ENCODE data around the gene LAMC3.

Gene LAMC3

DNA sequence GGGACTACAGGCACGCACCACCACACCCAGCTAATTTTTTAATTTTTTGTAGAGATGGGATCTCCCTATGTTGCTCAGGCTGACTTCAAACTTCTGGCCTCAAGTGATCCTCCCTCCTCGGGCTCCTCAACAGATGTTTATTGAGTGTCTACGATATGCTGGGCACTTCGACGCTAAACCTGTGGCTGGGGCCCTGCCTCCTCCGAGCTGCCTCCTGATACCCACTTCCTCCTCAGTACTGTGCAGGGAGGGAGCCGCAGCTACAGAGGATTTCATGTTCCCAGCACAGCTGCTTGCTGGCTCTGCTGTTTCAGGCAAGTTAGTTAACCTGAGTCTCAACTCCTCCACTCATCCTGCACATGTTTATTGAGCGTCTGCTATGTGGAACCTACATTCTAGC is 97.0 kb downstream of the LAMC3 start:
- TF ChIP-seq, protein P1, sequence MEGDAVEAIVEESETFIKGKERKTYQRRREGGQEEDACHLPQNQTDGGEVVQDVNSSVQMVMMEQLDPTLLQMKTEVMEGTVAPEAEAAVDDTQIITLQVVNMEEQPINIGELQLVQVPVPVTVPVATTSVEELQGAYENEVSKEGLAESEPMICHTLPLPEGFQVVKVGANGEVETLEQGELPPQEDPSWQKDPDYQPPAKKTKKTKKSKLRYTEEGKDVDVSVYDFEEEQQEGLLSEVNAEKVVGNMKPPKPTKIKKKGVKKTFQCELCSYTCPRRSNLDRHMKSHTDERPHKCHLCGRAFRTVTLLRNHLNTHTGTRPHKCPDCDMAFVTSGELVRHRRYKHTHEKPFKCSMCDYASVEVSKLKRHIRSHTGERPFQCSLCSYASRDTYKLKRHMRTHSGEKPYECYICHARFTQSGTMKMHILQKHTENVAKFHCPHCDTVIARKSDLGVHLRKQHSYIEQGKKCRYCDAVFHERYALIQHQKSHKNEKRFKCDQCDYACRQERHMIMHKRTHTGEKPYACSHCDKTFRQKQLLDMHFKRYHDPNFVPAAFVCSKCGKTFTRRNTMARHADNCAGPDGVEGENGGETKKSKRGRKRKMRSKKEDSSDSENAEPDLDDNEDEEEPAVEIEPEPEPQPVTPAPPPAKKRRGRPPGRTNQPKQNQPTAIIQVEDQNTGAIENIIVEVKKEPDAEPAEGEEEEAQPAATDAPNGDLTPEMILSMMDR (IDR thresholded peaks at IDR 0.05; ENCODE audit: low read depth, low read length) = no peak
- TF ChIP-seq, protein P2, sequence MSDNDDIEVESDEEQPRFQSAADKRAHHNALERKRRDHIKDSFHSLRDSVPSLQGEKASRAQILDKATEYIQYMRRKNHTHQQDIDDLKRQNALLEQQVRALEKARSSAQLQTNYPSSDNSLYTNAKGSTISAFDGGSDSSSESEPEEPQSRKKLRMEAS (IDR thresholded peaks at IDR 0.05; ENCODE audit: low read depth, low read length) = no peak
- TF ChIP-seq POLR2A (IDR thresholded peaks at IDR 0.05; ENCODE audit: extremely low read depth, insufficient read length) = no peak
- no peak for TF ChIP-seq MYC (IDR thresholded peaks at IDR 0.05; ENCODE audit: low read depth, low read length)
- peak; percentile 55 for DNase-seq (ENCODE audit: low read depth)

DNA sequence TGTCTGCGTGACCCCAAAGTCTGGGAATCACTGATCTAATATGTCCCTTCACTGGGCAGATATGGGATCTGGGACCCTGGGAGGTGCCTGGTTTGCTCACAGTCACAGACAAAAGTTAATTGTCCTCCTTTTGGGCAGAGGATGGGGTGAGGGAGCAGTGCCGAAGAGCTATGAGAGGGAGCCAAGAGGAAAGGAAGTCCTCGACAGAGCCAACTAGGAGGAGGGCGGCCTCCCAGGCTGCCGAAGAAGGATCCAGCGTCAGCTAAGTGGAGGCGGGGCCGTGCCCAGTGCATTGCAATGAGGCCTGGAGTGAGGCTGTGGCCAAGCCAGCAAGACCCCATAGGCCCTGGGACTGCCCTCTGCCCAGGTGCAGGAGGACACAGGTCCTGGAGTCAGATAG is 98.8 kb downstream of the LAMC3 start:
- TF ChIP-seq MYC (IDR thresholded peaks at IDR 0.05; ENCODE audit: low read depth, low read length) (no peak), POLR2A (IDR thresholded peaks at IDR 0.05; ENCODE audit: extremely low read depth, insufficient read length) (no peak)
- TF ChIP-seq, protein P1 (IDR thresholded peaks at IDR 0.05; ENCODE audit: low read depth, low read length) = no peak
- TF ChIP-seq, protein P2 (IDR thresholded peaks at IDR 0.05; ENCODE audit: low read depth, low read length) = no peak
- DNase-seq (ENCODE audit: low read depth) = no peak
- no peak overlapping the region for H3K4me3 ChIP-seq (ENCODE audit: low read depth, low read length)

More for the DNA sequence above, 97.0 kb downstream of the LAMC3 start:
- H3K4me3 ChIP-seq (ENCODE audit: low read depth, low read length) = no peak overlapping the region

DNA sequence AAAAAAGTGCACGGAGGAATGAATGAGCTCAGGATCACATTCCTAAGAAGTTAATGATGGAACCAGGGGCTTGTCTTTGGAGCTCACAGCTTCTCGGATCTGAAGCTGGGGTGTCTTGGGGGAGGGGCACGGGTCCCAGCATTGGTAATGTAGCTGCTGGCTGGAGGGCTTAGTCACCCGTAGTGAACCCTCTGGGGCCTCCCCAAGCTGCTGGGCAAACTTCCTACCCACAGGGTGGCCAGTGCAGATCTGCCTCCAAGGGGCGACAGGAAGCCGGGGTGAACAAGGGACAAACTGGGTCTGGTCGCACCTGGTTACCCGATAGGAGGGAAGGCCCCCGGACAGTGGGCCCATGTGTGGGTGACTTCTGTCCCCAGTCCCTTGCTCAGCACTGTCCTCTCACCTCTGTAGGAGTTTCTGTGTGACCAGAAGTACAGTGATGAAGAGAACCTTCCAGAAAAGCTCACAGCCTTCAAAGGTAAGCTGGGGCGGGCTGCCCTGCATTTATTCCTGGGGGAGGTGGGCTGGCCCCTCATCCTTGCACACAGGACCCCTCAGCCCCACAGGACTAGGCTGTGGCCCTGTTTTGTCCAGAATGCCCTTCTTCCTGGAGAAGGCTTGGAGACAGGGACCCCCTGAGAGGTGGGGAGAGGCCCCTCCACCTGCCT is 102.3 kb downstream of the LAMC3 start:
- DNase-seq (ENCODE audit: low read depth) = peak; percentile 43
- no peak overlapping the region for H3K4me3 ChIP-seq (ENCODE audit: low read depth, low read length)
- TF ChIP-seq MYC (IDR thresholded peaks at IDR 0.05; ENCODE audit: low read depth, low read length) = no peak
- TF ChIP-seq, protein P2 (IDR thresholded peaks at IDR 0.05; ENCODE audit: low read depth, low read length) = no peak
- TF ChIP-seq, protein P1 (IDR thresholded peaks at IDR 0.05; ENCODE audit: low read depth, low read length) = no peak
- TF ChIP-seq POLR2A (IDR thresholded peaks at IDR 0.05; ENCODE audit: extremely low read depth, insufficient read length) = no peak

DNA sequence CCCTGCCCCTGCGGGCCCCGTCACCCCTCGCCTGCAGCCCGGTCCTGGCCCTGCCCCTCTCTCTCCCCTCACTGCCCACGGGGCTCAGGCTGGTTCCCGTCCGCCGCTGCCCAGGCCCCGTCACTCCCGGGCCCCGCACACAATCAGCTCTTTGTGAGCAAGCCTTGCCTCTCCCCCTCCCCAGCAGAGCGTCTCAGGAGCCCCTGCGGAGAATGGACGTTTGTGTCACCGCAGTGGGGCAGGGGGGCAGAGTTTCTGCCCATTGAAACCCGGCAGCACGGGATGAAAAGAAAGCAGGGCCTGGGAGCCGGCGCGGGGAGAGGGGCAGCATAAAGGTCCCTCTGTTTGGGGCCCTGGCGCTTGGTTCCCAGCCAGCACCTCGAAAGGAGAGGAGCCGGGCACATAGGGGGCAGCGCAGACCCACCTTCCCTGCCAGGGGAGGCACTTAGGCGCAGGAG is 102.9 kb downstream of the LAMC3 start:
- TF ChIP-seq, protein P2 (IDR thresholded peaks at IDR 0.05; ENCODE audit: low read depth, low read length) = no peak
- TF ChIP-seq, protein P1 (IDR thresholded peaks at IDR 0.05; ENCODE audit: low read depth, low read length) = no peak
- TF ChIP-seq POLR2A (IDR thresholded peaks at IDR 0.05; ENCODE audit: extremely low read depth, insufficient read length) = no peak
- no peak for TF ChIP-seq MYC (IDR thresholded peaks at IDR 0.05; ENCODE audit: low read depth, low read length)
- DNase-seq (ENCODE audit: low read depth) = no peak
- no peak overlapping the region for H3K4me3 ChIP-seq (ENCODE audit: low read depth, low read length)

DNA sequence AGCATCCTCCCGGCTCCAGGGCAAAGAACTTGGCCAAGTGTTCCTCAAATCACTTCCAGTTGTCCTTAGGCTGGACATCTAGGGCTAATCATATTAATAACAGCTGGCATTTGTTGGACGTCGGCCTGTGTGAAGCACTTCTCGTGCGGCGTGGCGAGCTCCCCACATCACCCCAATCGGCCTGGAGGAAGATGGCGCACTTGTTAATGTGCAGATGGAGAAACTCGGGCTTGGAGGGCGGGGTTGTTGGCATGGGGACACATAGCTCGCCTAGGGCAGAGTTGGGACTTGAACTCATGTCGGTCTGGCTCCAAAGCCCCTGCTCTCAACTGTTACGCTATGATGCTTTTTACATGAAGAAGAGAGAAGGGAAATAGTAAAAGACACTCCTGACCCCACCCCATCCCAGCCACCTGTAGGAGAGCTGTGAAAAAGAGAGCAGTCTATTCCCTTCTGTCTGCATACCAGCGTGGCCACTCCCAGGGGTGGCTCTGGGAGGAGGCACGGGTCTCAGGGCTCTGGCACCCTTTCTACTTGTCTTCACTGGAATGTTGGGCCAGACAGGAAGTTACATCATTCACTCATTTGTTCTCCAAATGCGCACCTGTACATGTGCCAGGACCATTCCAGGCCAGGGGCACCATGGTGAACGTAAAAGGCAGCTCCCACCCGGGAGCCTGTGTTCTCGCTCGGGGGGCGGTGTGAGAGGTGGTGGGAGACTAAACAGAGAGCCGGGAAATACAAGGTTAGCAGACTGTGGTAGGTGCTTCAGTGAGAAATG is 103.6 kb downstream of the LAMC3 start:
- DNase-seq (ENCODE audit: low read depth) = no peak
- no peak overlapping the region for H3K4me3 ChIP-seq (ENCODE audit: low read depth, low read length)
- TF ChIP-seq, protein P2 (IDR thresholded peaks at IDR 0.05; ENCODE audit: low read depth, low read length) = no peak
- TF ChIP-seq MYC (IDR thresholded peaks at IDR 0.05; ENCODE audit: low read depth, low read length) (no peak), POLR2A (IDR thresholded peaks at IDR 0.05; ENCODE audit: extremely low read depth, insufficient read length) (no peak)
- TF ChIP-seq, protein P1 (IDR thresholded peaks at IDR 0.05; ENCODE audit: low read depth, low read length) = no peak
